Dendritic cell treated with granulocyte-macrophage colony-stimulating factor and Interleukin-4, amounts not matched to agents 40 ng/mL and 50 ng/mL, for 4 days (primary cell): ENCODE measurements around the gene PKD1L1.

Source experiments
- H3K27ac Mint-ChIP-seq: one replicate; pipeline ENCODE4 v1.8.0; 2022; ENCODE audit warnings: mild to moderate bottlenecking, mixed read lengths
- H3K27me3 Mint-ChIP-seq: one replicate; pipeline ENCODE4 v1.8.0; 2022; ENCODE audit warnings: mild to moderate bottlenecking, mixed read lengths
- H3K36me3 Mint-ChIP-seq: one replicate; pipeline ENCODE4 v1.8.0; 2022; ENCODE audit warnings: low read depth, mixed read lengths
- H3K4me1 Mint-ChIP-seq: one replicate; pipeline ENCODE4 v1.8.0; 2022; ENCODE audit warnings: low read depth, mixed read lengths
- H3K4me3 Mint-ChIP-seq: one replicate; pipeline ENCODE4 v1.8.0; 2022; ENCODE audit warnings: mild to moderate bottlenecking, moderate library complexity, mixed read lengths
- H3K9me3 Mint-ChIP-seq: one replicate; pipeline ENCODE4 v1.8.0; 2022; ENCODE audit warnings: mixed read lengths
- intact Hi-C: fragments of 100-400 bp; cut with micrococcal nuclease; formaldehyde crosslinking; loops from one replicate; pipeline ENCODE4 v1.15.0; 2022

The PKD1L1 gene

GRCh38 chr7:47895026-47895425 lies 53.2 kb downstream of the PKD1L1 start:
- Mint-ChIP-seq H3K9me3 (no peaks in the 10 kb centered on the region), H3K4me1 (no peaks in the 10 kb centered on the region), H3K27ac (no peak overlapping the region), H3K36me3 (no peaks in the 10 kb centered on the region), H3K4me3 (no peak overlapping the region), H3K27me3 (peaks cover 11% of the 10 kb centered on the region)
- intact Hi-C loops = no loop called here

- Mint-ChIP-seq H3K27ac (no peak overlapping the region), H3K4me3 (no peak overlapping the region), H3K9me3 (no peaks in the 10 kb centered on the region), H3K4me1 (no peaks in the 10 kb centered on the region), H3K36me3 (no peaks in the 10 kb centered on the region), H3K27me3 (peaks cover 11% of the 10 kb centered on the region)
- intact Hi-C loops = no loop called here
Observed at GRCh38 chr7:47893721-47894365, 54.4 kb downstream of the PKD1L1 start.

GRCh38 chr7:47893238-47893637 lies 55.0 kb downstream of the PKD1L1 start:
- no peaks in the 10 kb centered on the region for H3K9me3 Mint-ChIP-seq
- no peaks in the 10 kb centered on the region for H3K4me1 Mint-ChIP-seq
- no peak overlapping the region for H3K4me3 Mint-ChIP-seq
- peaks cover 11% of the 10 kb centered on the region for H3K27me3 Mint-ChIP-seq
- intact Hi-C loops = no loop called here
- H3K36me3 Mint-ChIP-seq = no peaks in the 10 kb centered on the region
- H3K27ac Mint-ChIP-seq = no peak overlapping the region

GRCh38 chr7:47890606-47891005 lies 57.7 kb downstream of the PKD1L1 start:
- Mint-ChIP-seq H3K4me1 (no peaks in the 10 kb centered on the region), H3K4me3 (no peak overlapping the region), H3K27ac (no peak overlapping the region), H3K27me3 (peaks cover 10% of the 10 kb centered on the region), H3K36me3 (no peaks in the 10 kb centered on the region), H3K9me3 (no peaks in the 10 kb centered on the region)
- intact Hi-C loops = no loop called here

- H3K4me1 Mint-ChIP-seq = no peaks in the 10 kb centered on the region
- intact Hi-C loops = no loop called here
Observed at GRCh38 chr7:47890125-47890524, 58.1 kb downstream of the PKD1L1 start.

GRCh38 chr7:47889723-47890122 lies 58.5 kb downstream of the PKD1L1 start:
- no peak overlapping the region for H3K27ac Mint-ChIP-seq
- H3K4me1 Mint-ChIP-seq = no peaks in the 10 kb centered on the region
- H3K27me3 Mint-ChIP-seq = peaks cover 10% of the 10 kb centered on the region
- intact Hi-C loops = no loop called here
- no peak overlapping the region for H3K4me3 Mint-ChIP-seq
- no peaks in the 10 kb centered on the region for H3K36me3 Mint-ChIP-seq
- H3K9me3 Mint-ChIP-seq = no peaks in the 10 kb centered on the region

More at GRCh38 chr7:47890125-47890524, 58.1 kb downstream of the PKD1L1 start:
- Mint-ChIP-seq H3K27me3 (peaks cover 10% of the 10 kb centered on the region), H3K36me3 (no peaks in the 10 kb centered on the region), H3K9me3 (no peaks in the 10 kb centered on the region), H3K4me3 (no peak overlapping the region), H3K27ac (no peak overlapping the region)

GRCh38 chr7:47888371-47889265 lies 59.6 kb downstream of the PKD1L1 start:
- H3K9me3 Mint-ChIP-seq = no peaks in the 10 kb centered on the region
- no peaks in the 10 kb centered on the region for H3K4me1 Mint-ChIP-seq
- H3K27ac Mint-ChIP-seq = no peak overlapping the region

GRCh38 chr7:47887016-47887640 lies 61.1 kb downstream of the PKD1L1 start:
- Mint-ChIP-seq H3K4me3 (no peak overlapping the region), H3K36me3 (no peaks in the 10 kb centered on the region), H3K27me3 (peaks cover 11% of the 10 kb centered on the region), H3K9me3 (no peaks in the 10 kb centered on the region), H3K4me1 (no peaks in the 10 kb centered on the region), H3K27ac (no peak overlapping the region)
- intact Hi-C loops = no loop called here

More at GRCh38 chr7:47888371-47889265, 59.6 kb downstream of the PKD1L1 start:
- H3K4me3 Mint-ChIP-seq = no peak overlapping the region
- H3K27me3 Mint-ChIP-seq = peaks cover 10% of the 10 kb centered on the region
- intact Hi-C loops = no loop called here
- no peaks in the 10 kb centered on the region for H3K36me3 Mint-ChIP-seq

GRCh38 chr7:47885987-47886811 lies 62.1 kb downstream of the PKD1L1 start:
- H3K27me3 Mint-ChIP-seq = peaks cover 11% of the 10 kb centered on the region
- H3K9me3 Mint-ChIP-seq = no peaks in the 10 kb centered on the region
- H3K4me1 Mint-ChIP-seq = no peaks in the 10 kb centered on the region
- intact Hi-C loops = no loop called here
- no peak overlapping the region for H3K4me3 Mint-ChIP-seq
- H3K36me3 Mint-ChIP-seq = no peaks in the 10 kb centered on the region
- no peak overlapping the region for H3K27ac Mint-ChIP-seq

GRCh38 chr7:47885309-47885986 lies 62.8 kb downstream of the PKD1L1 start:
- Mint-ChIP-seq H3K36me3 (no peaks in the 10 kb centered on the region), H3K4me3 (no peak overlapping the region), H3K4me1 (no peaks in the 10 kb centered on the region), H3K27ac (no peak overlapping the region), H3K27me3 (peaks cover 11% of the 10 kb centered on the region), H3K9me3 (no peaks in the 10 kb centered on the region)
- intact Hi-C loops = no loop called here

GRCh38 chr7:47884675-47885074 lies 63.6 kb downstream of the PKD1L1 start:
- Mint-ChIP-seq H3K4me1 (no peaks in the 10 kb centered on the region), H3K4me3 (no peak overlapping the region), H3K9me3 (no peaks in the 10 kb centered on the region), H3K27me3 (peaks cover 11% of the 10 kb centered on the region), H3K36me3 (no peaks in the 10 kb centered on the region), H3K27ac (no peak overlapping the region)
- intact Hi-C loops = no loop called here

- no peak overlapping the region for H3K27ac Mint-ChIP-seq
- H3K27me3 Mint-ChIP-seq = peaks cover 10% of the 10 kb centered on the region
- intact Hi-C loops = no loop called here
- H3K4me3 Mint-ChIP-seq = no peak overlapping the region
- H3K4me1 Mint-ChIP-seq = no peaks in the 10 kb centered on the region
- H3K36me3 Mint-ChIP-seq = no peaks in the 10 kb centered on the region
- H3K9me3 Mint-ChIP-seq = no peaks in the 10 kb centered on the region
Observed at GRCh38 chr7:47882635-47883034, 65.6 kb downstream of the PKD1L1 start.

GRCh38 chr7:47881256-47881655 lies 67.0 kb downstream of the PKD1L1 start:
- intact Hi-C loops = no loop called here
- Mint-ChIP-seq H3K27me3 (peaks cover 5% of the 10 kb centered on the region), H3K4me3 (no peak overlapping the region), H3K36me3 (no peaks in the 10 kb centered on the region), H3K4me1 (no peaks in the 10 kb centered on the region), H3K9me3 (no peaks in the 10 kb centered on the region), H3K27ac (no peak overlapping the region)
